GM19438 (cell line): ENCODE data around the gene PDGFA.

Experiments used
- ATAC-seq: cut with Tn5 transposase; IDR thresholded peaks from one replicate; pipeline ENCODE4 v1.9.1; 2021; ENCODE audit warnings: low read depth; ENCODE audit not compliant: unreplicated experiment

PDGFA gene

GRCh38 chr7:507623-508300, 11.9 kb downstream of the PDGFA start:
- ATAC-seq = no peak

GRCh38 chr7:506921-507622, 12.6 kb downstream of the PDGFA start:
- ATAC-seq = no peak

GRCh38 chr7:506391-506831, 13.2 kb downstream of the PDGFA start:
- no peak for ATAC-seq

- no peak for ATAC-seq
These were observed 14.5 kb downstream of the PDGFA start for GRCh38 chr7:505171-505570.

GRCh38 chr7:504221-505111, 15.2 kb downstream of the PDGFA start:
- no peak for ATAC-seq

- no peak for ATAC-seq
These were observed 16.0 kb downstream of the PDGFA start for GRCh38 chr7:503575-504111.

- ATAC-seq = no peak
These were observed 17.4 kb downstream of the PDGFA start for GRCh38 chr7:502296-502695.

- no peak for ATAC-seq
These were observed 18.1 kb downstream of the PDGFA start for GRCh38 chr7:501526-501925.

GRCh38 chr7:500521-501420, 18.9 kb downstream of the PDGFA start:
- ATAC-seq = no peak

GRCh38 chr7:499853-500485, 19.7 kb downstream of the PDGFA start:
- ATAC-seq = no peak

- no peak for ATAC-seq
These were observed 20.7 kb downstream of the PDGFA start for GRCh38 chr7:498678-499641.

- no peak for ATAC-seq
These were observed 21.5 kb downstream of the PDGFA start for GRCh38 chr7:497946-498655.

- no peak for ATAC-seq
These were observed 22.3 kb downstream of the PDGFA start for GRCh38 chr7:497346-497745.

- no peak for ATAC-seq
These were observed 22.9 kb downstream of the PDGFA start for GRCh38 chr7:496528-497295.

- ATAC-seq = no peak
These were observed 23.8 kb downstream of the PDGFA start for GRCh38 chr7:495761-496321.

- no peak for ATAC-seq
These were observed 24.3 kb downstream of the PDGFA start for GRCh38 chr7:495326-495725.

GRCh38 chr7:494906-495305, 24.7 kb downstream of the PDGFA start:
- ATAC-seq = no peak
